Adrenal gland (tissue), 12 donors: ENCODE measurements around the gene SPOCK2. TPM values are rescaled to one million over a fixed set of nuclear protein-coding genes. Genes with fewer than 3 reads are reported as not detected.

ENCODE experiments used
- DNase-seq, 7 donors: peaks; one replicate each; pipeline ENCODE4 v3.0.0-alpha.2; 2019 to 2020
- H3K27ac ChIP-seq, 5 donors: fragments of 200-600 bp; sonication (generic) in 4 of 5; 1 replicate in 3 of 5; 2 replicates in 2 of 5; pipeline versions ENCODE4 v1.5.1 to v1.8.0; 2016 to 2020; ENCODE audit warnings: mild to moderate bottlenecking in 1 of 5
- H3K27me3 ChIP-seq: fragments of 200-600 bp; 2 replicates; pipeline ENCODE4 v1.8.0; 2021
- H3K36me3 ChIP-seq, 2 donors: fragments of 200-600 bp; replicated peaks in 1 of 2; 1 replicate in 1 of 2; 2 replicates in 1 of 2; pipeline versions ENCODE4 v1.5.1 to v1.8.0; 2018 to 2022
- H3K4me1 ChIP-seq, 2 donors: fragments of 200-600 bp; replicated peaks in 1 of 2; 1 replicate in 1 of 2; 2 replicates in 1 of 2; pipeline versions ENCODE4 v1.5.1 to v1.8.0; 2018 to 2021
- H3K4me3 ChIP-seq, 4 donors: fragments of 200-600 bp; sonication (generic) in 3 of 4; one replicate each; pipeline ENCODE4 v1.5.1; 2016 to 2018
- H3K9me3 ChIP-seq, 3 donors: fragments of 200-600 bp; sonication (generic) in 1 of 3; replicated peaks in 1 of 3; 1 replicate in 2 of 3; 2 replicates in 1 of 3; pipeline versions ENCODE4 v1.5.1 to v1.8.0; 2016 to 2021
- CTCF ChIP-seq, 6 experiments: fragments of 450-650 bp in 4 of 6; fragments of 200-600 bp in 2 of 6; sonication (generic) in 1 of 6; IDR thresholded peaks; 1 replicate in 5 of 6; 2 replicates in 1 of 6; pipeline versions ENCODE4 v1.5.1 to v1.8.0; 2016 to 2021; ENCODE audit warnings: antibody characterized with exemption in 6 of 6, mild to moderate bottlenecking in 2 of 6, moderate library complexity in 1 of 6
- POLR2A ChIP-seq, 2 donors: fragments of 450-650 bp; IDR thresholded peaks; one replicate each; pipeline ENCODE4 v1.6.1; 2017; ENCODE audit warnings: antibody characterized with exemption in 2 of 2, mild to moderate bottlenecking in 2 of 2, moderate library complexity in 1 of 2
- WGBS, 4 donors: extraction: QIAGEN DNeasy Blood & Tissue Kit in 2 of 4; methylation state at CpG; one replicate each; pipeline versions ENCODE4 v1.1.5 to v1.1.7; 2013 to 2017; 5-methylcytosine and 5-hydroxymethylcytosine counted together
- intact Hi-C, 2 donors: fragments of 100-400 bp; cut with DNase I; formaldehyde crosslinking; loops; one replicate each; pipeline versions ENCODE4 v1.14.1 to v1.15.0; 2022 to 2023
- polyA plus RNA-seq, 3 donors: library from polyadenylated mRNA; stranded (reverse); fragments of 200-250 nt in 2 of 3; fragments of 350-450 nt in 1 of 3; fragmentation: Illumina TruSeq in 1 of 3; extraction: RNeasy Lipid Tissue Mini Kit (QIAGEN cat#74804) in 1 of 3; gene quantifications; one replicate each; pipeline ENCODE4 v1.2.3, GENCODE V29; 2013 to 2014
- total RNA-seq, 9 donors: library from RNA; depleted of rRNA in 4 of 9; stranded (reverse); fragments of >200 nt in 4 of 9; fragments of 120-200 nt in 1 of 9; fragmentation: NEBNext Ultra II Directional in 1 of 9; extraction: Animal tissue kit (Norgen Biotek cat#: 25700) in 1 of 9; gene quantifications; one replicate each; pipeline versions ENCODE4 v1.1.0 to v1.2.4, GENCODE V29; 2013 to 2023
- donor health status: healthy with polysubstance abuse.
- donor health status: Bipolar disorder and iron deficiency.
- donor health status: DM: yes; HTN: yes; CAD: no.
- donor health status: DM: no; HTN: no; CAD: no.
- donor health status: DM: no; HTN: no; CAD: no.
- donor health status: DM: yes; HTN: yes; CAD: no.

Gene SPOCK2
- total and polyA plus RNA-seq, 12 donors: 11.7 to 68.9 (median 37.4) TPM

- TF ChIP-seq CTCF (IDR thresholded peaks at IDR 0.05) (no peak), POLR2A (IDR thresholded peaks at IDR 0.05) (no peak)
- DNase-seq: no peak
- intact Hi-C loops: loop anchor here in 1 of 2 donors (5.0 kb wide), 1 partner anchor 36 kb away; no protein-coding TSS in a partner anchor
- no peaks in the 10 kb centered on the region for H3K36me3 ChIP-seq
- WGBS, 4 donors: 63 to 75% (median 66%) methylated on average over 3 of the region's 3 CpGs
- peaks cover 11 to 17% of the 10 kb centered on the region in 2 donors for H3K4me1 ChIP-seq
- no peaks in the 10 kb centered on the region for H3K27me3 ChIP-seq
- no peaks in the 10 kb centered on the region for H3K9me3 ChIP-seq
- H3K4me3 ChIP-seq: no peak overlapping the region
- peak overlapping the region in 4 of 5 donors; percentile 59 to 83 (median 68) for H3K27ac ChIP-seq
Measured at GRCh38 chr10:72037811-72038210, 50.5 kb downstream of the SPOCK2 start.

GRCh38 chr10:72037266-72037665, 51.1 kb downstream of the SPOCK2 start:
- intact Hi-C loops: loop anchor here in 1 of 2 donors (5.0 kb wide), 1 partner anchor 35 kb away; no protein-coding TSS in a partner anchor
- Histone ChIP-seq H3K36me3 (no peaks in the 10 kb centered on the region), H3K4me3 (no peak overlapping the region), H3K4me1 (peaks cover 11 to 17% of the 10 kb centered on the region in 2 donors), H3K9me3 (no peaks in the 10 kb centered on the region), H3K27ac (peak overlapping the region in 1 of 5 donors; percentile 74), H3K27me3 (no peaks in the 10 kb centered on the region)
- TF ChIP-seq POLR2A (IDR thresholded peaks at IDR 0.05) (no peak), CTCF (IDR thresholded peaks at IDR 0.05) (no peak)
- WGBS, 4 donors: 96 to 98% (median 96%) methylated on average over 5 to 8 of the region's 8 CpGs
- no peak for DNase-seq

- H3K27ac ChIP-seq: no peak overlapping the region
- no peak overlapping the region for H3K4me3 ChIP-seq
- H3K4me1 ChIP-seq: peaks cover 18 to 26% of the 10 kb centered on the region in 2 donors
- no peaks in the 10 kb centered on the region for H3K9me3 ChIP-seq
- TF ChIP-seq POLR2A (IDR thresholded peaks at IDR 0.05): no peak
- no peak for TF ChIP-seq CTCF (IDR thresholded peaks at IDR 0.05)
- intact Hi-C loops: loop anchor here in 1 of 2 donors (5.0 kb wide), 1 partner anchor 33 kb away; no protein-coding TSS in a partner anchor
- no peaks in the 10 kb centered on the region for H3K36me3 ChIP-seq
- WGBS, 4 donors: 83 to 93% (median 88%) methylated on average over 5 to 13 of the region's 13 CpGs
- DNase-seq: no peak
- no peaks in the 10 kb centered on the region for H3K27me3 ChIP-seq
Measured at GRCh38 chr10:72035252-72035887, 53.0 kb downstream of the SPOCK2 start.

GRCh38 chr10:72034761-72035160, 53.6 kb downstream of the SPOCK2 start:
- H3K27me3 ChIP-seq: no peaks in the 10 kb centered on the region
- H3K27ac ChIP-seq: no peak overlapping the region
- WGBS, 4 donors: 93 to 99% (median 98%) methylated on average over 3 to 4 of the region's 4 CpGs
- intact Hi-C loops: loop anchor here in 1 of 2 donors (5.0 kb wide), 1 partner anchor 32 kb away; no protein-coding TSS in a partner anchor
- no peaks in the 10 kb centered on the region for H3K36me3 ChIP-seq
- H3K4me1 ChIP-seq: peaks cover 23 to 33% of the 10 kb centered on the region in 2 donors
- no peak for TF ChIP-seq POLR2A (IDR thresholded peaks at IDR 0.05)
- TF ChIP-seq CTCF (IDR thresholded peaks at IDR 0.05): no peak
- DNase-seq: no peak
- no peak overlapping the region for H3K4me3 ChIP-seq
- no peaks in the 10 kb centered on the region for H3K9me3 ChIP-seq
